IMR-90 (cell line): ENCODE measurements around the gene SLC38A6. TPM values are rescaled to one million over a fixed set of nuclear protein-coding genes. Genes with fewer than 3 reads are reported as not detected.

Experiments
- ATAC-seq: fragments of 200-7000 bp; cut with Tn5 transposase; 2 replicates; pipeline ENCODE4 v1.9.1; 2020; ENCODE audit warnings: low read depth, mild to moderate bottlenecking, moderate library complexity
- BruUV-seq: library from RNA; stranded (reverse); fragments of 400-500 nt; replicated peaks from 2 replicates; lab custom pipeline; 2021; lab: Mats Ljungman, UMichigan
- CTCF ChIA-PET: fragments of 300-600 bp; formaldehyde crosslinking; extraction: SDS; loops from one replicate; lab custom pipeline; 2021; ENCODE audit warnings: antibody characterized with exemption; lab: Yijun Ruan, JAX
- POLR2A ChIA-PET: fragments of 300-600 bp; sonication (Branson Sonifier 250); formaldehyde crosslinking; loops from one replicate; lab custom pipeline; 2022; ENCODE audit warnings: antibody characterized with exemption; ENCODE audit not compliant: unreplicated experiment; lab: Charles Lee
- DNase-seq: peaks from one replicate; pipeline ENCODE4 v3.0.0; 2013
- H2AFZ ChIP-seq: replicated peaks from 2 replicates; pipeline ENCODE3; 2013; ENCODE audit warnings: low read length, mild to moderate bottlenecking; ENCODE audit not compliant: poor library complexity
- H2AK5ac ChIP-seq: 2 replicates; pipeline ENCODE4 v1.6.1; 2013; ENCODE audit warnings: low read depth, low read length, inconsistent platforms
- H2AK9ac ChIP-seq: replicated peaks from 2 replicates; pipeline ENCODE3; 2013; ENCODE audit warnings: mild to moderate bottlenecking, low read depth, low read length, moderate library complexity; ENCODE audit not compliant: poor library complexity
- H2BK120ac ChIP-seq: 2 replicates; pipeline ENCODE4 v1.6.1; 2013; ENCODE audit warnings: low read depth, low read length, inconsistent platforms
- H2BK15ac ChIP-seq: 3 replicates; pipeline ENCODE4 v1.6.1; 2013; ENCODE audit warnings: low read depth, low read length, inconsistent platforms
- H2BK20ac ChIP-seq: 2 replicates; pipeline ENCODE4 v1.6.1; 2013; ENCODE audit warnings: low read depth, mild to moderate bottlenecking, inconsistent platforms, low read length, moderate library complexity
- H2BK5ac ChIP-seq: 2 replicates; pipeline ENCODE4 v1.6.1; 2013; ENCODE audit warnings: mild to moderate bottlenecking, low read depth, low read length, inconsistent platforms; ENCODE audit not compliant: poor library complexity, severe bottlenecking
- H3K14ac ChIP-seq: replicated peaks from 2 replicates; pipeline ENCODE4 v1.6.1; 2013; ENCODE audit warnings: low read depth, low read length, inconsistent platforms
- H3K18ac ChIP-seq: 2 replicates; pipeline ENCODE4 v1.6.1; 2013; ENCODE audit warnings: low read depth, low read length, control low read depth
- H3K23ac ChIP-seq: 2 replicates; pipeline ENCODE4 v1.6.1; 2013; ENCODE audit warnings: low read depth, low read length, inconsistent platforms
- H3K27ac ChIP-seq: 2 replicates; pipeline ENCODE4 v1.5.1; 2013; ENCODE audit warnings: mild to moderate bottlenecking, control low read depth, low read length; ENCODE audit not compliant: insufficient read depth
- H3K27me3 ChIP-seq: 2 replicates; pipeline ENCODE4 v1.6.1; 2013; ENCODE audit warnings: low read length; ENCODE audit not compliant: control insufficient read depth, insufficient read depth
- H3K36me3 ChIP-seq: 2 replicates; pipeline ENCODE4 v1.6.1; 2013; ENCODE audit warnings: low read length, mixed read lengths; ENCODE audit not compliant: control insufficient read depth, insufficient read depth
- H3K4ac ChIP-seq: 2 replicates; pipeline ENCODE4 v1.6.1; 2013; ENCODE audit warnings: low read depth, low read length, inconsistent platforms
- H3K4me1 ChIP-seq: 2 replicates; pipeline ENCODE4 v1.6.1; 2013; ENCODE audit warnings: low read length, mixed read lengths; ENCODE audit not compliant: control insufficient read depth, insufficient read depth
- H3K4me2 ChIP-seq: 2 replicates; pipeline ENCODE4 v1.6.1; 2013; ENCODE audit warnings: low read depth, mild to moderate bottlenecking, control low read depth, low read length, moderate library complexity
- H3K4me3 ChIP-seq: 2 replicates; pipeline ENCODE4 v1.5.1; 2013; ENCODE audit warnings: low read depth, mild to moderate bottlenecking, control low read depth, low read length, moderate library complexity; ENCODE audit not compliant: insufficient read depth
- H3K56ac ChIP-seq: 2 replicates; pipeline ENCODE4 v1.6.1; 2013; ENCODE audit warnings: low read length, inconsistent platforms; ENCODE audit not compliant: insufficient read depth; ENCODE audit errors: extremely low read depth
- H3K79me1 ChIP-seq, 2 experiments: 2 replicates each; pipeline ENCODE4 v1.6.1; 2013; ENCODE audit warnings: low read length in 2 of 2, inconsistent platforms in 1 of 2, low read depth in 1 of 2
- H3K9ac ChIP-seq: 2 replicates; pipeline ENCODE4 v1.6.1; 2013; ENCODE audit warnings: low read depth, low read length, control low read depth
- H3K9me1 ChIP-seq: 2 replicates; pipeline ENCODE4 v1.6.1; 2013; ENCODE audit warnings: low read length, inconsistent platforms; ENCODE audit not compliant: insufficient read depth
- H3K9me3 ChIP-seq: 2 replicates; pipeline ENCODE4 v1.6.1; 2013; ENCODE audit warnings: low read length; ENCODE audit not compliant: control insufficient read depth, insufficient read depth
- H4K20me1 ChIP-seq: 2 replicates; pipeline ENCODE4 v1.6.1; 2013; ENCODE audit warnings: low read length, inconsistent platforms; ENCODE audit not compliant: insufficient read depth
- H4K5ac ChIP-seq: 2 replicates; pipeline ENCODE4 v1.6.1; 2013; ENCODE audit warnings: mild to moderate bottlenecking, low read depth, low read length, control low read depth
- H4K8ac ChIP-seq, 2 experiments: 2 replicates each; pipeline ENCODE4 v1.6.1; 2013; ENCODE audit warnings: low read depth in 2 of 2, low read length in 2 of 2, control low read depth in 1 of 2, inconsistent platforms in 1 of 2
- H4K91ac ChIP-seq: 2 replicates; pipeline ENCODE4 v1.6.1; 2013; ENCODE audit warnings: low read depth, low read length, inconsistent platforms; ENCODE audit not compliant: insufficient read depth
- CEBPB ChIP-seq: IDR thresholded peaks from 2 replicates; pipeline ENCODE4 v1.6.1; 2012; ENCODE audit warnings: low read depth, low read length, improper control_type of control experiment
- CTCF ChIP-seq: conservative IDR thresholded peaks from 2 replicates; pipeline ENCODE4 v1.5.1; 2012; ENCODE audit warnings: mild to moderate bottlenecking, low read depth, low read length, improper control_type of control experiment
- ELK1 ChIP-seq: fragments of 150-350 bp; IDR thresholded peaks from 2 replicates; pipeline ENCODE4 v1.6.1; 2016; ENCODE audit warnings: low read depth, mild to moderate bottlenecking, low read length, moderate library complexity, borderline replicate concordance
- MAFK ChIP-seq: IDR thresholded peaks from 2 replicates; pipeline ENCODE4 v1.6.1; 2012; ENCODE audit warnings: low read depth, low read length, improper control_type of control experiment
- MAZ ChIP-seq: IDR thresholded peaks from 2 replicates; pipeline ENCODE4 v1.6.1; 2012; ENCODE audit warnings: low read depth, mild to moderate bottlenecking, low read length, improper control_type of control experiment, moderate library complexity, borderline replicate concordance
- MXI1 ChIP-seq: IDR thresholded peaks from 2 replicates; pipeline ENCODE4 v1.6.1; 2012; ENCODE audit warnings: low read depth, mild to moderate bottlenecking, low read length, moderate library complexity, borderline replicate concordance
- NFE2L2 ChIP-seq: fragments of 150-350 bp; IDR thresholded peaks from 2 replicates; pipeline ENCODE4 v1.6.1; 2016; ENCODE audit warnings: low read depth, mild to moderate bottlenecking, low read length
- POLR2A ChIP-seq: IDR thresholded peaks from 2 replicates; pipeline ENCODE4 v1.6.1; 2012; ENCODE audit warnings: mild to moderate bottlenecking, low read depth, low read length
- RCOR1 ChIP-seq: IDR thresholded peaks from 2 replicates; pipeline ENCODE4 v1.6.1; 2012; ENCODE audit warnings: mild to moderate bottlenecking, low read length, improper control_type of control experiment; ENCODE audit not compliant: insufficient replicate concordance
- SMC3 ChIP-seq: fragments of 150-350 bp; IDR thresholded peaks from 2 replicates; pipeline ENCODE4 v1.6.1; 2016; ENCODE audit warnings: low read depth, mild to moderate bottlenecking, antibody characterized with exemption, low read length, moderate library complexity
- WGBS, 2 experiments: methylation state at CpG; one replicate each; pipeline versions ENCODE4 v1.1.5 to v1.1.7; 2013; ENCODE audit warnings: missing lambda C conversion rate in 2 of 2; ENCODE audit not compliant: insufficient read length in 1 of 2; ENCODE audit errors: extremely low coverage in 2 of 2; 5-methylcytosine and 5-hydroxymethylcytosine counted together
- dilution Hi-C: fragments of 300-500 bp; cut with HindIII; formaldehyde crosslinking; loops from one replicate; pipeline ENCODE4 v1.14.3; 2018; ENCODE audit warnings: low sequenced_read_pairs; ENCODE audit not compliant: unreplicated experiment
- in situ Hi-C: fragments of 300-500 bp; cut with MboI; formaldehyde crosslinking; loops from 3 replicates; pipeline ENCODE4 v1.14.3; 2019; ENCODE audit warnings: low sequenced_read_pairs, inconsistent platforms, mixed read lengths
- intact Hi-C: fragments of 100-400 bp; cut with micrococcal nuclease; formaldehyde crosslinking; loops from 2 replicates; pipeline ENCODE4 v1.10.0; 2022
- polyA plus RNA-seq, 3 experiments: library from polyadenylated mRNA; depleted of rRNA; stranded (reverse); fragments of >200 nt; gene quantifications; 2 replicates each; pipeline ENCODE4 v1.2.3, GENCODE V29; 2012; ENCODE audit warnings: low replicate concordance in 1 of 3
- total RNA-seq: library from RNA; depleted of rRNA; stranded (reverse); fragments of >200 nt; gene quantifications from 2 replicates; pipeline ENCODE4 v1.2.3, GENCODE V29; 2012

SLC38A6 gene
- total and polyA plus RNA-seq, 2 of the 4 experiments (the other 2 are of a cell fraction) = 15.5 to 18.3 TPM

- Histone ChIP-seq H2BK120ac (no peak overlapping the region), H3K18ac (no peak overlapping the region), H4K8ac (no peak overlapping the region), H4K20me1 (no peaks in the 10 kb centered on the region), H3K27me3 (no peaks in the 10 kb centered on the region), H3K27ac (no peak overlapping the region), H2AFZ (no peak overlapping the region), H3K4me1 (peaks cover 3% of the 10 kb centered on the region; the same call in 1 of the 2 replicates), H3K4ac (no peak overlapping the region), H2BK15ac (no peak overlapping the region), H2AK5ac (no peak overlapping the region), H4K5ac (no peak overlapping the region), H2AK9ac (no peak overlapping the region), H3K9me1 (0 out of 2 replicates have a peak, but pooled peaks cover 3% of the 10 kb centered on the region), H3K23ac (no peak overlapping the region), H2BK20ac (no peak overlapping the region), H4K91ac (no peak overlapping the region), H3K79me1 (peaks cover 10 to 19% of the 10 kb centered on the region in 2 experiments; a peak in 2 of 4 replicates), H3K14ac (no peak overlapping the region), H3K4me3 (no peak overlapping the region), H3K4me2 (no peak overlapping the region), H3K56ac (no peak overlapping the region), H3K9ac (no peak overlapping the region), H3K9me3 (no peaks in the 10 kb centered on the region), H3K36me3 (peaks cover 10% of the 10 kb centered on the region), H2BK5ac (no peak overlapping the region)
- no CpG with 5 or more reads among the region's 15 CpGs for WGBS, 2 experiments
- ATAC-seq = no peak
- ChIA-PET POLR2A (no interaction called here), CTCF (no interaction called here)
- no peak for DNase-seq
- in situ Hi-C loops (no loop called here), intact Hi-C loops (no loop called here), dilution Hi-C loops (no loop called here)
- no TSS peak for BruUV-seq
- TF ChIP-seq POLR2A (no peak), MXI1 (no peak), NFE2L2 (no peak), ELK1 (no peak), CEBPB (no peak), RCOR1 (no peak), CTCF (no peak), SMC3 (no peak), MAFK (no peak), MAZ (no peak)
Measured at GRCh38 chr14:60972295-60972694, 8.8 kb upstream of the SLC38A6 start.
